ENCODE measurements around the gene RAX2.

DNA sequence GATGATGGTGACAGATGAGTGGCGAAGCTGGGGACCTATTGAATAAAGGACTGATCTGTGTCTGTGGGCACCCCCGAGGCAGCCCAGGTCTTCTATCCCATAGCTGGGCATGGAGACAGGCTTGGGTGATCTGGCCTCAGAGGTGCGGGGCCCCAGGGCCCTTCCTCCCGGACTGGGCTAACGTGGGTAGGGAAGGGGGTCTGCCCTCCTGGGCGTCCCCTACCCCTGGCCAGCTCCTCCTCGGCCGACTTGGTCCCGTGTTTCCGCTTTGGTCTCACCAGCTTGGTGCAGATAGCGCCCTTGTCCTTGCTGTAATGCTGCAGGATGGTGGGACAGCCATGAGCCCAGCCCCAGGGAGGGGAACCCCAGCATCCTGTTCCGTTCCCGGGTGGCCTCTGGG lies 10.9 kb upstream of the RAX2 start:
- TF ChIP-seq, protein P1, sequence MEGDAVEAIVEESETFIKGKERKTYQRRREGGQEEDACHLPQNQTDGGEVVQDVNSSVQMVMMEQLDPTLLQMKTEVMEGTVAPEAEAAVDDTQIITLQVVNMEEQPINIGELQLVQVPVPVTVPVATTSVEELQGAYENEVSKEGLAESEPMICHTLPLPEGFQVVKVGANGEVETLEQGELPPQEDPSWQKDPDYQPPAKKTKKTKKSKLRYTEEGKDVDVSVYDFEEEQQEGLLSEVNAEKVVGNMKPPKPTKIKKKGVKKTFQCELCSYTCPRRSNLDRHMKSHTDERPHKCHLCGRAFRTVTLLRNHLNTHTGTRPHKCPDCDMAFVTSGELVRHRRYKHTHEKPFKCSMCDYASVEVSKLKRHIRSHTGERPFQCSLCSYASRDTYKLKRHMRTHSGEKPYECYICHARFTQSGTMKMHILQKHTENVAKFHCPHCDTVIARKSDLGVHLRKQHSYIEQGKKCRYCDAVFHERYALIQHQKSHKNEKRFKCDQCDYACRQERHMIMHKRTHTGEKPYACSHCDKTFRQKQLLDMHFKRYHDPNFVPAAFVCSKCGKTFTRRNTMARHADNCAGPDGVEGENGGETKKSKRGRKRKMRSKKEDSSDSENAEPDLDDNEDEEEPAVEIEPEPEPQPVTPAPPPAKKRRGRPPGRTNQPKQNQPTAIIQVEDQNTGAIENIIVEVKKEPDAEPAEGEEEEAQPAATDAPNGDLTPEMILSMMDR (IDR thresholded peaks at IDR 0.05) = no peak
- no peak for TF ChIP-seq POLR2A (IDR thresholded peaks at IDR 0.05)
